MV-4-11 (cell line): Measurements from ENCODE around the gene USO1.
"Not testable (repeated sequence)": the region's sequence is repeated elsewhere in the genome, so short reads cannot be mapped to it uniquely, and the experiment has no call there.

Source experiments
- DNase-seq: peaks from one replicate; lab custom pipeline; 2025; lab: John Stamatoyannopoulos, UW

Gene USO1

GRCh38 chr4:75724066-75724866 is at the start of gene USO1:
Gene USO1 (plus strand): TSS chr4:75724577. CDS start chr4:75724820, 243 bp downstream.
- peak; percentile 98 for DNase-seq

GRCh38 chr4:75675004-75675531 is 49.3 kb upstream of the USO1 start:
- no peak for DNase-seq

GRCh38 chr4:75678473-75678872 is 45.9 kb upstream of the USO1 start:
- DNase-seq, result no peak

- no peak for DNase-seq
These were observed 45.4 kb upstream of the USO1 start for GRCh38 chr4:75678965-75679364.

- no peak for DNase-seq
These were observed 44.4 kb upstream of the USO1 start for GRCh38 chr4:75679876-75680575.

- no peak for DNase-seq
These were observed 40.8 kb upstream of the USO1 start for GRCh38 chr4:75683482-75684155.

GRCh38 chr4:75685546-75686189 is 38.7 kb upstream of the USO1 start:
- DNase-seq, result no peak

GRCh38 chr4:75686346-75686745 is 38.0 kb upstream of the USO1 start:
- DNase-seq, result peak; percentile 12

GRCh38 chr4:75687125-75687524 is 37.3 kb upstream of the USO1 start:
- not testable (repeated sequence) for DNase-seq

- not testable (repeated sequence) for DNase-seq
These were observed 32.3 kb upstream of the USO1 start for GRCh38 chr4:75692066-75692465.

GRCh38 chr4:75696071-75696470 is 28.3 kb upstream of the USO1 start:
- DNase-seq, result no peak

- no peak for DNase-seq
These were observed 27.8 kb upstream of the USO1 start for GRCh38 chr4:75696581-75696980.

GRCh38 chr4:75698162-75698962 is 26.0 kb upstream of the USO1 start:
- DNase-seq, result peak; percentile 87

GRCh38 chr4:75698963-75699228 is 25.5 kb upstream of the USO1 start:
- no peak for DNase-seq

- no peak for DNase-seq
These were observed 25.1 kb upstream of the USO1 start for GRCh38 chr4:75699299-75699698.

- DNase-seq, result no peak
These were observed 21.4 kb upstream of the USO1 start for GRCh38 chr4:75702919-75703411.

GRCh38 chr4:75705198-75705977 is 19.0 kb upstream of the USO1 start:
- no peak for DNase-seq

- no peak for DNase-seq
These were observed 16.1 kb upstream of the USO1 start for GRCh38 chr4:75708218-75708691.

- peak; percentile 77 for DNase-seq
These were observed 14.1 kb upstream of the USO1 start for GRCh38 chr4:75710246-75710645.

GRCh38 chr4:75714011-75714410 is 10.4 kb upstream of the USO1 start:
- DNase-seq, result no peak
